HepG2 (cell line): ENCODE data around the gene KDM7A. TPM values are rescaled to one million over a fixed set of nuclear protein-coding genes. Genes with fewer than 3 reads are reported as not detected.

ENCODE experiments used
- ARID2 ChIP-seq: sonication (generic); formaldehyde crosslinking; IDR thresholded peaks from 2 replicates; pipeline ENCODE4 v1.8.1; 2022; ENCODE audit warnings: mild to moderate bottlenecking, missing genetic modification reagents, borderline replicate concordance
- ATF7-NPFF ChIP-seq: sonication (generic); formaldehyde crosslinking; IDR thresholded peaks from 2 replicates; pipeline ENCODE4 v1.8.1; 2023; ENCODE audit warnings: mild to moderate bottlenecking, low read depth, missing genetic modification reagents, moderate library complexity
- CTCF ChIP-seq: sonication (generic); formaldehyde crosslinking; IDR thresholded peaks from 2 replicates; pipeline ENCODE4 v1.5.0; 2020; ENCODE audit warnings: mild to moderate bottlenecking, missing genetic modification reagents, moderate library complexity
- E2F2 ChIP-seq: sonication (generic); formaldehyde crosslinking; IDR thresholded peaks from 2 replicates; pipeline ENCODE4 v1.4.0; 2020; ENCODE audit warnings: missing genetic modification reagents, borderline replicate concordance
- GABPB1 ChIP-seq: IDR thresholded peaks from 2 replicates; pipeline ENCODE4 v1.6.1; 2016; ENCODE audit warnings: mild to moderate bottlenecking, missing genetic modification reagents, moderate library complexity, missing compliant biosample characterization
- GMEB2 ChIP-seq: IDR thresholded peaks from 2 replicates; pipeline ENCODE4 v1.6.1; 2016; ENCODE audit warnings: missing biosample characterization, missing genetic modification reagents, low read depth
- HDAC6 ChIP-seq: fragments of 200-600 bp; sonication (generic); IDR thresholded peaks from 2 replicates; pipeline ENCODE4 v1.7.0; 2017; ENCODE audit warnings: mild to moderate bottlenecking, antibody characterized with exemption, low read length, low read depth
- HNRNPUL1 ChIP-seq: fragments of 200-400 bp; formaldehyde crosslinking; IDR thresholded peaks from 2 replicates; pipeline ENCODE4 v1.6.1; 2017; ENCODE audit warnings: low read depth, mild to moderate bottlenecking, low read length, moderate library complexity
- MTF1 ChIP-seq: sonication (generic); formaldehyde crosslinking; IDR thresholded peaks from 2 replicates; pipeline ENCODE4 v1.5.0; 2020; ENCODE audit warnings: missing genetic modification reagents
- MYPOP ChIP-seq: sonication (generic); formaldehyde crosslinking; IDR thresholded peaks from 2 replicates; pipeline ENCODE4 v1.8.1; 2023; ENCODE audit warnings: mild to moderate bottlenecking, moderate library complexity, missing genetic modification reagents
- NKX3-1 ChIP-seq: sonication (generic); formaldehyde crosslinking; IDR thresholded peaks from 2 replicates; pipeline ENCODE4 v1.5.0; 2020; ENCODE audit warnings: missing genetic modification reagents
- SAFB2 ChIP-seq: sonication (generic); formaldehyde crosslinking; IDR thresholded peaks from 2 replicates; pipeline ENCODE4 v1.5.1; 2020; ENCODE audit warnings: missing genetic modification reagents, low read depth, mild to moderate bottlenecking, borderline replicate concordance
- SMARCE1 ChIP-seq: fragments of 450-650 bp; IDR thresholded peaks from 2 replicates; pipeline ENCODE4 v1.6.1; 2017; ENCODE audit warnings: borderline replicate concordance
- STAT6 ChIP-seq: sonication (generic); formaldehyde crosslinking; IDR thresholded peaks from 2 replicates; pipeline ENCODE4 v1.4.0; 2020; ENCODE audit warnings: missing genetic modification reagents, mild to moderate bottlenecking, borderline replicate concordance
- U2AF2 ChIP-seq: fragments of 200-400 bp; formaldehyde crosslinking; IDR thresholded peaks from 2 replicates; pipeline ENCODE4 v1.6.1; 2017; ENCODE audit warnings: low read depth, mild to moderate bottlenecking, low read length
- ZNF383 ChIP-seq: sonication (generic); formaldehyde crosslinking; IDR thresholded peaks from 2 replicates; pipeline ENCODE4 v1.4.0; 2020; ENCODE audit warnings: missing genetic modification reagents, mild to moderate bottlenecking, borderline replicate concordance
- ZNF709 ChIP-seq: sonication (generic); formaldehyde crosslinking; IDR thresholded peaks from 2 replicates; pipeline ENCODE4 v1.5.0; 2020; ENCODE audit warnings: mild to moderate bottlenecking, missing genetic modification reagents
- ZNF720 ChIP-seq: sonication (generic); formaldehyde crosslinking; IDR thresholded peaks from 2 replicates; pipeline ENCODE4 v1.4.0; 2020; ENCODE audit warnings: missing genetic modification reagents
- ZNF746 ChIP-seq: sonication (generic); formaldehyde crosslinking; IDR thresholded peaks from 2 replicates; pipeline ENCODE4 v1.8.0; 2022; ENCODE audit warnings: mild to moderate bottlenecking, missing genetic modification reagents
- ZSCAN12 ChIP-seq: sonication (generic); formaldehyde crosslinking; IDR thresholded peaks from 2 replicates; pipeline ENCODE4 v1.9.0; 2021; ENCODE audit warnings: mild to moderate bottlenecking, missing genetic modification reagents
- ZSCAN22 ChIP-seq: sonication (generic); formaldehyde crosslinking; IDR thresholded peaks from 2 replicates; pipeline ENCODE4 v1.4.0; 2020; ENCODE audit warnings: mild to moderate bottlenecking, missing genetic modification reagents
- polyA plus RNA-seq, 8 experiments: library from polyadenylated mRNA; depleted of rRNA in 3 of 8; stranded (reverse) in 7 of 8; unstranded in 1 of 8; fragments of >200 nt; fragmentation: Illumina TruSeq in 4 of 8; extraction: Trizol in 4 of 8; gene quantifications; 2 replicates each; pipeline versions ENCODE4 v1.2.1 to v1.2.3, GENCODE V29; 2011 to 2016; ENCODE audit warnings: low read depth in 4 of 8, missing spikeins in 1 of 8, mixed read lengths in 1 of 8; ENCODE audit not compliant: insufficient read depth in 1 of 8
- total RNA-seq, 5 experiments: library from RNA; depleted of rRNA; stranded (reverse); fragments of >200 nt; fragmentation: Illumina TruSeq; extraction: Trizol; gene quantifications; 2 replicates each; pipeline ENCODE4 v1.2.3, GENCODE V29; 2016; ENCODE audit warnings: low read depth in 1 of 5

KDM7A gene
- total and polyA plus RNA-seq, 2 of the 13 experiments (the other 11 are each of a cell fraction or from before 2014, with no cell fraction given), result 10.8 to 16.8 TPM

GRCh38 chr7:140175221-140176121, 1.3 kb downstream of the KDM7A start (continued):
- no peak for TF ChIP-seq GMEB2
- TF ChIP-seq ZSCAN12, result no peak
- no peak for TF ChIP-seq SAFB2 (CRISPR knock-in tag)
- no peak for TF ChIP-seq ZNF383 (CRISPR knock-in tag)
- TF ChIP-seq ATF7-NPFF, result no peak
- no peak; the same call in 1 of the 2 replicates for TF ChIP-seq NKX3-1 (CRISPR knock-in tag)
- no peak for TF ChIP-seq SMARCE1
- peak; percentile 34; the same call in 1 of the 2 replicates for TF ChIP-seq ZNF746 (CRISPR knock-in tag)
- TF ChIP-seq ARID2 (CRISPR knock-in tag), result no peak
- no peak for TF ChIP-seq HDAC6
- peak; percentile 37; the same call in 1 of the 2 replicates for TF ChIP-seq GABPB1 (CRISPR knock-in tag)
- TF ChIP-seq STAT6 (CRISPR knock-in tag), result no peak
- no peak for TF ChIP-seq U2AF2
- no peak for TF ChIP-seq ZNF720 (CRISPR knock-in tag)
- no peak for TF ChIP-seq HNRNPUL1
- TF ChIP-seq ZSCAN22 (CRISPR knock-in tag), result peak; percentile 83; the same call in 1 of the 2 replicates
- TF ChIP-seq E2F2 (CRISPR knock-in tag), result no peak
- TF ChIP-seq MTF1 (CRISPR knock-in tag), result no peak
- peak; percentile 46; the same call in 1 of the 2 replicates for TF ChIP-seq ZNF709 (CRISPR knock-in tag)
- peak; percentile 85 for TF ChIP-seq CTCF (CRISPR knock-in tag)
- TF ChIP-seq MYPOP (CRISPR knock-in tag), result peak; percentile 74; the same call in 1 of the 2 replicates
